ENCODE measurements around the gene SLC4A5. TPM values are rescaled to one million over a fixed set of nuclear protein-coding genes. Genes with fewer than 3 reads are reported as not detected.

The SLC4A5 gene
- total RNA-seq, 4 donors from 2014 or later = 4.2 to 22.9 (median 9.5) TPM

DNA sequence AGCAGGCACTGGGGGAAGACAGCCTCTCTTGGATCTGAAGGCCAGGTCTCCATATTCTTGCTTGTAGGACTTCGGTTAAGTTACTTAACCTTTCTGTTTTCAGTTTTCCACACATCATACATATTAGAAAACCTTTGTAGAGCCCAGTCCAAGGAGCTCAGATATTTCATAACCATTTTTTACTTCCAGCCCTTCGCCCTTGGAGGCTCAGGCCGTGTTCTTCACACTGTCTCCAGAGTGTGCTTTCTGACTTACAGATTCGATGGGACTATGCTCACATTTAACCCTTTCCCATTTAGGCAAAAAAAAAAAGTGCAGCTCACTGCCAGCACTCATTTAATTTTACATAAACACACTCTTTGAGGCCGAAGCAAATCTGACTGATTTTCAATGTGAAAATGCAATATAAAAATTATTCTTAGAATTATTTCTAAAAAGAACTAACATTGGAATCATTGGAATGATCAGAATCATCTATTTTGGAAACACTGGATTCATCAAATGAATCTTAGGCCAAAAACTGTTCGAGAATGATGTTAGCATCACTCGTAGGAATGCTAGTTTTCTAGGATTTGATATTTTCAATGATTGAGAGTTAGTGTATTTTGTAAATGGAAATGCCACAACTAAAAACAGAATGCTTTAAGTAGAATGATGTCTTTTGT, 89.8 kb downstream of the SLC4A5 start:
- 48 to 53% methylated on average over 7 of the region's 7 CpGs for WGBS, 2 donors
- TF ChIP-seq POLR2A (IDR thresholded peaks at IDR 0.05) = no peak
- TF ChIP-seq, protein P1, sequence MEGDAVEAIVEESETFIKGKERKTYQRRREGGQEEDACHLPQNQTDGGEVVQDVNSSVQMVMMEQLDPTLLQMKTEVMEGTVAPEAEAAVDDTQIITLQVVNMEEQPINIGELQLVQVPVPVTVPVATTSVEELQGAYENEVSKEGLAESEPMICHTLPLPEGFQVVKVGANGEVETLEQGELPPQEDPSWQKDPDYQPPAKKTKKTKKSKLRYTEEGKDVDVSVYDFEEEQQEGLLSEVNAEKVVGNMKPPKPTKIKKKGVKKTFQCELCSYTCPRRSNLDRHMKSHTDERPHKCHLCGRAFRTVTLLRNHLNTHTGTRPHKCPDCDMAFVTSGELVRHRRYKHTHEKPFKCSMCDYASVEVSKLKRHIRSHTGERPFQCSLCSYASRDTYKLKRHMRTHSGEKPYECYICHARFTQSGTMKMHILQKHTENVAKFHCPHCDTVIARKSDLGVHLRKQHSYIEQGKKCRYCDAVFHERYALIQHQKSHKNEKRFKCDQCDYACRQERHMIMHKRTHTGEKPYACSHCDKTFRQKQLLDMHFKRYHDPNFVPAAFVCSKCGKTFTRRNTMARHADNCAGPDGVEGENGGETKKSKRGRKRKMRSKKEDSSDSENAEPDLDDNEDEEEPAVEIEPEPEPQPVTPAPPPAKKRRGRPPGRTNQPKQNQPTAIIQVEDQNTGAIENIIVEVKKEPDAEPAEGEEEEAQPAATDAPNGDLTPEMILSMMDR (IDR thresholded peaks at IDR 0.05) = no peak
- no peak for TF ChIP-seq EP300 (IDR thresholded peaks at IDR 0.05)
- H3K4me3 ChIP-seq = no peak overlapping the region

DNA sequence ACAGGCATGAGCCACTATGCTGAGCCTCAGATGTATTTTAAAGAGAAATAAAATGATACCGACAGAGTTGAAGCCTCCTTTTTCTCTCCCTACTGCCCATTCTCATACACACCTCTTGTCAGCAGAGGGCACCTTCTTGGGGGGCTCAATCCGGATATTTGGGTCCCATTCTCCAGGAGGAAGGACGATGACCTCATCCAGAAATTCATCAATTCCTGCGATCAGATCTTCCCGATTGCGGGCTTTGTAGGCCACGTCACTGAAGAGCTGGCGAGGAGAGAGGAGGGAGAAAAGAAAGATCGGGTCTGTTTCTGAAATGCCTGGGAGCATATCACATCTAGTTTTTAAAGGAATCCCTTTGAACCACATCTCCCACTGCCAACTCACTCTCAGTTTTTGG, 90.4 kb downstream of the SLC4A5 start:
- no peaks in the 10 kb centered on the region for H3K9me3 ChIP-seq
- no peak for DNase-seq (ENCODE audit: low spot score in 2 of 2)
- 61 to 73% methylated on average over 9 of the region's 9 CpGs for WGBS, 2 donors

More for the DNA sequence above, 89.8 kb downstream of the SLC4A5 start:
- Histone ChIP-seq H3K4me1 (peaks cover 0 to 10% (median 0%) of the 10 kb centered on the region in 4 donors), H3K9me3 (no peaks in the 10 kb centered on the region), H3K27me3 (no peaks in the 10 kb centered on the region), H3K27ac (peak overlapping the region in 1 of 4 donors; percentile 43), H3K36me3 (peaks cover 0 to 67% (median 6%) of the 10 kb centered on the region in 3 donors)
- no peak for DNase-seq (ENCODE audit: low spot score in 2 of 2)

DNA sequence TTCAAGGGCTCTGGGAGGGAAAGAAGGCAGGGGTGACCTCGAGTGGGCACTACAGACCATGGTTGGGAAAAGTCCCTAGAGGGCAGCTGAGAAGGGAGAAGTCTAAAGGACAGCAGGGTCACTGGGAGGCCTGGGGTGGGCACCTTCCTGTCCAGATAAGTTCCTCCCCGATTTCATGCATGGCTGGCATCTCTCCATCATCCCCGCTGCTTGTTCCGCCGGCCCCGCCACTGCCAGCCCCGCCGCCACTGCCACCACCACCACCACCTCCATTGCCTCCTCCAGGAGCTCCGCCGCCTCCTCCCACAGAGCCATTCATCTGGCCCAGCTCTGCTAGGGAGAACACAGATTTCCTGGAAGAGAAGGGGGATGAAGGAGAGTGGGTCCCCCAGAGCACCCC, 91.2 kb downstream of the SLC4A5 start:
- WGBS, 2 donors = 82 to 89% methylated on average over 10 of the region's 10 CpGs
- Histone ChIP-seq H3K9me3 (no peaks in the 10 kb centered on the region), H3K4me1 (peaks cover 0 to 10% (median 0%) of the 10 kb centered on the region in 4 donors), H3K27me3 (no peaks in the 10 kb centered on the region), H3K36me3 (peaks cover 0 to 68% (median 6%) of the 10 kb centered on the region in 3 donors), H3K4me3 (no peak overlapping the region), H3K27ac (no peak overlapping the region)
- no peak for DNase-seq (ENCODE audit: low spot score in 2 of 2)
- TF ChIP-seq, protein P1 (IDR thresholded peaks at IDR 0.05) = no peak
- TF ChIP-seq POLR2A (IDR thresholded peaks at IDR 0.05) = no peak
- TF ChIP-seq EP300 (IDR thresholded peaks at IDR 0.05) = no peak

More for the DNA sequence above, 90.4 kb downstream of the SLC4A5 start:
- peaks cover 0 to 10% (median 0%) of the 10 kb centered on the region in 4 donors for H3K4me1 ChIP-seq
- H3K27me3 ChIP-seq = no peaks in the 10 kb centered on the region
- peak overlapping the region in 1 of 4 donors; percentile 43 for H3K27ac ChIP-seq
- peaks cover 0 to 67% (median 6%) of the 10 kb centered on the region in 3 donors for H3K36me3 ChIP-seq
- H3K4me3 ChIP-seq = no peak overlapping the region
- TF ChIP-seq, protein P1 (IDR thresholded peaks at IDR 0.05) = no peak
- no peak for TF ChIP-seq EP300 (IDR thresholded peaks at IDR 0.05)
- TF ChIP-seq POLR2A (IDR thresholded peaks at IDR 0.05) = no peak

DNA sequence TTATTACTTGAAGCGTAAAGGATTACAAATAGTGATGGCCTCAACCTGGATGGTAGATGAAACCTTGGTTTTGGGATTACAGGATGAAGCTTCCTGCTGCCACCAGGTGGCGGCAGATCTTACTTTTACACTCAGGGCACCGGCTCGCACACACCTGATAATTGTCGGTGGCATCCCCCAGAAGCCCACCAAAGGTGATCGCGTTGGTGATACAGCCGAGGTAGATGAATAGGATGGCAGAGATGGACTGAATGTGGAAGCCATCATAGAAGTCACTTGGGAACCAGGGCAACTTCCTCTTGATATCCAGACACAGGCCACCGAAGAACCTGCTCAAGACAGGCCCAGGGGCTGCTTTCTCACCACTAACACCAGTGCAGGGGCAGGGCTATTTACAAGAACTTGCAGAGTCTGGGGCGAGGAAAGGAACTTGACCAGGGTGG, 93.0 kb downstream of the SLC4A5 start:
- no peak for TF ChIP-seq POLR2A (IDR thresholded peaks at IDR 0.05)
- TF ChIP-seq, protein P1 (IDR thresholded peaks at IDR 0.05) = peak; percentile 63 to 82 (median 72)
- peak in 1 of 2 donors; percentile 25 for DNase-seq (ENCODE audit: low spot score in 2 of 2)

DNA sequence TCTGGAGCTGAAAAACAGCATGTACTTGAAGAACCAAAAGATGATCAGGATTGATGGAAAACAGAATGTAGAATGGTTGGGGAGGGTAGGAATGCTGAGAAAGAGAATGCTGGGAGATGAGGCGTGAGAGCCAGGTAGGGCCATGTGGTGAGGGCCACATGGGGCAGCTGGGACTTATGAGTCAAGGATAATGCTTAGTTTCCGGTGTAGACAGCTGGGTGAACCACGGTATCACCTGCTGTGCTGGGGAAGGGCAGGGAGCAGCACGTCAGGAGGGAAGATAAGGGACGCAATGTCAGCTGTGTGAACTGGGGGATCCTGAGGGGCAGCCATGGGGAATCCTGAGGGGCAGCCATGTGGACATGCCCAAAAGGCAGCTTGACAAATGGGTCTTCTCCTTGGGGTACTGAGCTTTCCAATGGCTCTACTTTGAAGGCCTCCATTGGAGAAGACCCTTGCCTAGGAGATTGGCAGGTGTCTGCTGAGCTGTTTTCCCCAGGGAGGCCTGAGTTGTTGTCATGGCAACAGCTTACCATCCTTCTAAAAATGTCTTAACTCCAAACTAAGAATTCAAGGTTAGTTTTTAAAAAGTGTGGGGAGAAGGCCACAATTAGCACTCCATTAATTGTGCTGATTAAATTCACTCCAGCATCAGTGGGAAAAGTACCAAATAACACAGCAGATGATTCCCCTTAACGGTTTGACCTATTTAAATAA, 93.7 kb downstream of the SLC4A5 start:
- no peak overlapping the region for H3K4me3 ChIP-seq
- no peaks in the 10 kb centered on the region for H3K9me3 ChIP-seq
- peaks cover 0 to 58% (median 0%) of the 10 kb centered on the region in 3 donors for H3K36me3 ChIP-seq
- H3K27ac ChIP-seq = no peak overlapping the region
- peaks cover 0 to 10% (median 0%) of the 10 kb centered on the region in 4 donors for H3K4me1 ChIP-seq
- TF ChIP-seq, protein P1 (IDR thresholded peaks at IDR 0.05) = no peak
- no peak for TF ChIP-seq EP300 (IDR thresholded peaks at IDR 0.05)
- TF ChIP-seq POLR2A (IDR thresholded peaks at IDR 0.05) = no peak
- 72 to 74% methylated on average over 6 of the region's 6 CpGs for WGBS, 2 donors
- H3K27me3 ChIP-seq = no peaks in the 10 kb centered on the region
- no peak for DNase-seq (ENCODE audit: low spot score in 2 of 2)

More for the DNA sequence above, 93.0 kb downstream of the SLC4A5 start:
- WGBS, 2 donors = 38 to 39% methylated on average over 10 of the region's 10 CpGs
- Histone ChIP-seq H3K27ac (no peak overlapping the region), H3K36me3 (peaks cover 0 to 64% (median 0%) of the 10 kb centered on the region in 3 donors), H3K27me3 (no peaks in the 10 kb centered on the region), H3K4me3 (no peak overlapping the region), H3K9me3 (no peaks in the 10 kb centered on the region), H3K4me1 (peaks cover 0 to 10% (median 0%) of the 10 kb centered on the region in 4 donors)
